Keratinocyte (primary cell): ENCODE results near the gene SLC26A2. TPM values are rescaled to one million over a fixed set of nuclear protein-coding genes. Genes with fewer than 3 reads are reported as not detected.

Source experiments
- DNase-seq: peaks from one replicate; pipeline ENCODE4 v3.0.0-alpha.2; 2011; ENCODE audit warnings: low read depth, missing footprints, low spot score
- FAIRE-seq: peaks from 2 replicates; lab custom pipeline; 2011; peaks lifted over from hg19 to GRCh38; lab: Jason Lieb, UNC
- H2AFZ ChIP-seq: 2 replicates; pipeline ENCODE4 v1.6.0; 2012; ENCODE audit warnings: low read length, control low read depth, inconsistent platforms; ENCODE audit not compliant: control insufficient read depth
- H3K27ac ChIP-seq: 2 replicates; pipeline ENCODE4 v1.5.1; 2011; ENCODE audit warnings: low read length; ENCODE audit not compliant: control insufficient read depth, insufficient read depth
- H3K27me3 ChIP-seq: 3 replicates; pipeline ENCODE4 v1.6.0; 2011; ENCODE audit warnings: low read length; ENCODE audit not compliant: control insufficient read depth, insufficient read depth; ENCODE audit errors: extremely low read depth
- H3K36me3 ChIP-seq, 2 experiments: 2 replicates in 1 of 2; 3 replicates in 1 of 2; pipeline ENCODE4 v1.5.1; 2011; ENCODE audit warnings: low read length in 2 of 2, mild to moderate bottlenecking in 1 of 2; ENCODE audit not compliant: control insufficient read depth in 2 of 2, insufficient read depth in 2 of 2; ENCODE audit errors: extremely low read depth in 1 of 2
- H3K4me1 ChIP-seq: 3 replicates; pipeline ENCODE4 v1.5.1; 2011; ENCODE audit warnings: low read length; ENCODE audit not compliant: control insufficient read depth, insufficient read depth; ENCODE audit errors: extremely low read depth
- H3K4me2 ChIP-seq: 3 replicates; pipeline ENCODE4 v1.6.0; 2011; ENCODE audit warnings: low read depth, low read length; ENCODE audit not compliant: control insufficient read depth, insufficient read depth; ENCODE audit errors: extremely low read depth
- H3K4me3 ChIP-seq, 3 experiments: fragments of 200-600 bp in 1 of 3; sonication (generic) in 1 of 3; 2 replicates in 2 of 3; 3 replicates in 1 of 3; pipeline ENCODE4 v1.5.1; 2011 to 2016; ENCODE audit warnings: low read length in 3 of 3, mild to moderate bottlenecking in 3 of 3, control low read depth in 2 of 3, inconsistent platforms in 1 of 3, low read depth in 1 of 3, mixed read lengths in 1 of 3, mixed run types in 1 of 3, moderate library complexity in 1 of 3; ENCODE audit not compliant: control insufficient read depth in 2 of 3, insufficient read depth in 2 of 3; ENCODE audit errors: extremely low read depth in 1 of 3
- H3K79me2 ChIP-seq: 2 replicates; pipeline ENCODE4 v1.6.0; 2012; ENCODE audit warnings: low read length; ENCODE audit not compliant: control insufficient read depth, insufficient read depth
- H3K9ac ChIP-seq: 3 replicates; pipeline ENCODE4 v1.6.0; 2011; ENCODE audit warnings: low read length; ENCODE audit not compliant: control insufficient read depth, insufficient read depth; ENCODE audit errors: extremely low read depth
- H3K9me1 ChIP-seq: 3 replicates; pipeline ENCODE4 v1.6.0; 2011; ENCODE audit warnings: low read length; ENCODE audit not compliant: control insufficient read depth, insufficient read depth; ENCODE audit errors: extremely low read depth
- H3K9me3 ChIP-seq: 2 replicates; pipeline ENCODE4 v1.5.1; 2012; ENCODE audit warnings: low read depth, low read length; ENCODE audit not compliant: control insufficient read depth
- H4K20me1 ChIP-seq: 3 replicates; pipeline ENCODE4 v1.6.0; 2011; ENCODE audit warnings: low read length; ENCODE audit not compliant: control insufficient read depth, insufficient read depth; ENCODE audit errors: extremely low read depth
- EZH2 ChIP-seq: IDR thresholded peaks from one replicate; pipeline ENCODE4 v1.6.1; 2012; ENCODE audit warnings: inconsistent platforms, mild to moderate bottlenecking, low read length, moderate library complexity
- dilution Hi-C: fragments of 300-500 bp; cut with MboI; formaldehyde crosslinking; loops from one replicate; pipeline ENCODE4 v1.7.0; 2020; ENCODE audit warnings: low sequenced_read_pairs; ENCODE audit not compliant: extremely low pct_ligation_motif_present
- polyA plus RNA-seq, 5 experiments: library from polyadenylated mRNA; depleted of rRNA in 3 of 5; stranded (reverse) in 3 of 5; stranded (forward) in 1 of 5; unstranded in 1 of 5; fragments of >200 nt; gene quantifications; 1 replicate in 1 of 5; 2 replicates in 3 of 5; 3 replicates in 1 of 5; pipeline versions ENCODE4 v1.2.1 to v1.2.3, GENCODE V29; 2011 to 2012; ENCODE audit warnings: missing spikeins in 2 of 5, low read depth in 1 of 5, low replicate concordance in 1 of 5
- TF ChIP-seq, protein P1 (sequence below), 3 experiments: IDR thresholded peaks in 1 of 3; conservative IDR thresholded peaks in 1 of 3; optimal IDR thresholded peaks in 1 of 3; 2 replicates in 2 of 3; 3 replicates in 1 of 3; pipeline versions ENCODE3 to v1.5.1; 2011; ENCODE audit warnings: low read length in 3 of 3, mild to moderate bottlenecking in 3 of 3, moderate library complexity in 2 of 3, control low read depth in 1 of 3, inconsistent platforms in 1 of 3; ENCODE audit not compliant: insufficient read depth in 2 of 3; ENCODE audit errors: extremely low read depth in 1 of 3

The SLC26A2 gene
- polyA plus RNA-seq, 1 donor (not counting 4 experiments of a cell fraction or from before 2014, with no cell fraction given): 10.3 TPM

DNA sequence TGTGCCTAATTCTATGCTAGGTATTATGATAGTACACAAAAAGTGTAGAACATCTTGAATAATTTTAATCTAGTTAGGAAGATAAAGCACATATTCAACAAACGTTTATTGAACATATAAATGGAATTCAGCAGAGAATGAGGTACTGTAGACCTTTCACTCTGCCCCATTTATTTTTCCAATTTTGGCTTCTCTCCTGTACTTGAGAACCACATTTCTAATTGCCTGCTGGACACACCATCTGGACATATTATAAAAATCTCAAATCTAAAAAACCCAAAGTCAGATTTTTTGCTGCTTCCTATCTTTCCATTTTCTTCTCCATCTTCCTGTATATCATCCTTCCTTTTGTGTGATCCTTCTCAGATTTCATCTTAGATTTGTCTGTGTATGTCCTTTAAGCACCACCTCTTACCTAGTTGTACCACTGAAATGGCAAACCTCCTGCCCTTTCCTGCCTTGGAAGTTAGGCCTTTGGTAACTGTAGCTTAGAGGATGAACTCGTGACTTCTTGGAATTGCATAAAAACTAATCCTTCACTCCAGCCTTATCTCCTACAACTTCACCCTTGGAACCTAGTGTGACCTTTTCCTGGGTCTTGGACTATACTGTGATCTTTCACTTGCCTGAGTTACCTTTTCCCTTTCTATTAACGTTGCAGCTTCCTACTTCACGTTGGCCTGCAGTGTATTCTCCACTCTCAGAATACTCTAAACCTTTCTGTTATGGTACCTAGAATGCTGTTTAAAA lies 8.8 kb downstream of the SLC26A2 start:
- Histone ChIP-seq H3K4me3 (no peak overlapping the region), H3K27me3 (no peaks in the 10 kb centered on the region), H3K4me1 (no peaks in the 10 kb centered on the region), H3K79me2 (no peaks in the 10 kb centered on the region), H3K36me3 (no peaks in the 10 kb centered on the region), H3K4me2 (no peak overlapping the region), H2AFZ (no peak overlapping the region), H3K27ac (no peak overlapping the region), H3K9me1 (no peaks in the 10 kb centered on the region), H4K20me1 (no peaks in the 10 kb centered on the region), H3K9me3 (no peaks in the 10 kb centered on the region), H3K9ac (no peak overlapping the region)
- peak; percentile 69 for FAIRE-seq
- dilution Hi-C loops: loop anchor here (25.0 kb wide), 1 partner anchor 107 kb away; no protein-coding TSS in a partner anchor
- TF ChIP-seq, protein P1, sequence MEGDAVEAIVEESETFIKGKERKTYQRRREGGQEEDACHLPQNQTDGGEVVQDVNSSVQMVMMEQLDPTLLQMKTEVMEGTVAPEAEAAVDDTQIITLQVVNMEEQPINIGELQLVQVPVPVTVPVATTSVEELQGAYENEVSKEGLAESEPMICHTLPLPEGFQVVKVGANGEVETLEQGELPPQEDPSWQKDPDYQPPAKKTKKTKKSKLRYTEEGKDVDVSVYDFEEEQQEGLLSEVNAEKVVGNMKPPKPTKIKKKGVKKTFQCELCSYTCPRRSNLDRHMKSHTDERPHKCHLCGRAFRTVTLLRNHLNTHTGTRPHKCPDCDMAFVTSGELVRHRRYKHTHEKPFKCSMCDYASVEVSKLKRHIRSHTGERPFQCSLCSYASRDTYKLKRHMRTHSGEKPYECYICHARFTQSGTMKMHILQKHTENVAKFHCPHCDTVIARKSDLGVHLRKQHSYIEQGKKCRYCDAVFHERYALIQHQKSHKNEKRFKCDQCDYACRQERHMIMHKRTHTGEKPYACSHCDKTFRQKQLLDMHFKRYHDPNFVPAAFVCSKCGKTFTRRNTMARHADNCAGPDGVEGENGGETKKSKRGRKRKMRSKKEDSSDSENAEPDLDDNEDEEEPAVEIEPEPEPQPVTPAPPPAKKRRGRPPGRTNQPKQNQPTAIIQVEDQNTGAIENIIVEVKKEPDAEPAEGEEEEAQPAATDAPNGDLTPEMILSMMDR (optimal IDR thresholded peaks at IDR 0.05 in 1 of 3, IDR thresholded peaks at IDR 0.05 in 1 of 3, conservative IDR thresholded peaks at IDR 0.05 in 1 of 3; ENCODE audit: extremely low read depth in 1 of 3, insufficient read depth in 2 of 3, low read length in 3 of 3): no peak
- no peak for TF ChIP-seq EZH2
- no peak for DNase-seq

DNA sequence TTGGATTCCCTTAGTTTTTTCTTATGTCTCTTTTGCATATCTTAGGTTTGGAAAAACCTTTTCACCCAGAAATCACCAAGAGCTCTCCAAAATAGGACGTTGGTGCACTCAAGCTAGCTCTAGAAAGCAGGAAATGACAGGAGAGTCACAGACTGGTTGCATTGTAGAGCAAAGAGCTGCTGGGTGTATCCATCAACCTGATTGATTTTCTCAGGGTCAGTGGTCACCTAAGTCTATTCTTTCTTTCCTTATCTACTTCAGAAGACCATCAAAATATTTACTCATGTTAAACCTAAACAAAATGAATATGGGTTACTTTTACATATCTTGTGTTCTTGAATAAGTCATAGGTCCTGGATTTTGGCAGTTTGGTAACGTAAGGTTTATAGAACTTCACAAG lies 14.9 kb downstream of the SLC26A2 start:
- Histone ChIP-seq H3K79me2 (no peaks in the 10 kb centered on the region), H3K4me3 (no peak overlapping the region), H3K36me3 (peaks cover 0 to 6% of the 10 kb centered on the region in 2 experiments), H2AFZ (no peak overlapping the region), H3K27ac (no peak overlapping the region), H3K4me2 (no peak overlapping the region), H3K9me3 (no peaks in the 10 kb centered on the region), H4K20me1 (no peaks in the 10 kb centered on the region), H3K9ac (no peak overlapping the region), H3K4me1 (peaks cover 3% of the 10 kb centered on the region), H3K9me1 (no peaks in the 10 kb centered on the region), H3K27me3 (no peaks in the 10 kb centered on the region)
- dilution Hi-C loops: no loop called here
- DNase-seq (no peak), FAIRE-seq (no peak)
- TF ChIP-seq, protein P1 (optimal IDR thresholded peaks at IDR 0.05 in 1 of 3, IDR thresholded peaks at IDR 0.05 in 1 of 3, conservative IDR thresholded peaks at IDR 0.05 in 1 of 3; ENCODE audit: extremely low read depth in 1 of 3, insufficient read depth in 2 of 3, low read length in 3 of 3): no peak
- no peak for TF ChIP-seq EZH2
